NCI-H460 (cell line): ENCODE measurements around the gene HAUS3. TPM values are rescaled to one million over a fixed set of nuclear protein-coding genes. Genes with fewer than 3 reads are reported as not detected.

ENCODE experiments used
- DNase-seq: peaks from one replicate; pipeline ENCODE4 v3.0.0-alpha.2; 2016; ENCODE audit warnings: low read depth; ENCODE audit errors: extremely low read depth
- polyA plus RNA-seq: library from polyadenylated mRNA; depleted of rRNA; stranded (reverse); fragments of >200 nt; gene quantifications from 2 replicates; pipeline ENCODE4 v1.2.3, GENCODE V29; 2014; cell fraction: nucleus; rRNA removed
- total RNA-seq: library from RNA; depleted of rRNA; stranded (reverse); fragments of >200 nt; shearing (Covaris generic); gene quantifications from 2 replicates; pipeline ENCODE4 v1.2.3, GENCODE V29; 2014; rRNA removed

HAUS3 gene
- total RNA-seq, result 11.9 and 12.3 TPM in 2 replicates
- polyA plus RNA-seq, result 17.4 and 43.3 TPM in 2 replicates

- peak; percentile 97 for DNase-seq
Observed at GRCh38 chr4:2241410-2242353, at the start of gene HAUS3, which contains the start of gene POLN. HAUS3 (minus strand) TSS chr4:2242121; CDS start chr4:2240946, 1,175 bp downstream. POLN (minus strand) TSS chr4:2242121; CDS start chr4:2229231, 12,890 bp downstream.

- DNase-seq, result no peak
Observed at GRCh38 chr4:2290974-2291704, 49.2 kb upstream of the HAUS3 start.

DNA sequence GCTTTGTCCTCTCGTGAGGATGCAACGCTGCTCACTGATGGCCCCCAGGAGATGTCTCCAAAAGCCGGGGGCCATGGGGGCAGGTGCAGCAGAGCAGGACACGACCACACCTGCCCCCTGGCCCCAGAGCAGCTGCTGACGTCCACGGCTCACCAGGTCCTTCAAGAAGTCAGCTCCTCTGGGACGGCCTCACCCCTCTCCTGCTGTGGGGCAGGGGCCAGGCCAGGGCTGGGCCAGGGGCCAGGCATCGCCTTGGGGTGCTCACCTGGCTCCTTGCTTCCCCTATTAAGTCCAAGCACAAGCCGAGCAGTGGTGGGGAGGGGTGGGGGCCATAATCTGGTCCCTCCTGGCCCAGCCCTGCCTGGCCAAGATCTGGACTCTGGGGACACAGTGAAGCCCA is 48.6 kb upstream of the HAUS3 start:
- no peak for DNase-seq

- DNase-seq, result no peak
Observed at GRCh38 chr4:2289955-2290333, 48.0 kb upstream of the HAUS3 start.

DNA sequence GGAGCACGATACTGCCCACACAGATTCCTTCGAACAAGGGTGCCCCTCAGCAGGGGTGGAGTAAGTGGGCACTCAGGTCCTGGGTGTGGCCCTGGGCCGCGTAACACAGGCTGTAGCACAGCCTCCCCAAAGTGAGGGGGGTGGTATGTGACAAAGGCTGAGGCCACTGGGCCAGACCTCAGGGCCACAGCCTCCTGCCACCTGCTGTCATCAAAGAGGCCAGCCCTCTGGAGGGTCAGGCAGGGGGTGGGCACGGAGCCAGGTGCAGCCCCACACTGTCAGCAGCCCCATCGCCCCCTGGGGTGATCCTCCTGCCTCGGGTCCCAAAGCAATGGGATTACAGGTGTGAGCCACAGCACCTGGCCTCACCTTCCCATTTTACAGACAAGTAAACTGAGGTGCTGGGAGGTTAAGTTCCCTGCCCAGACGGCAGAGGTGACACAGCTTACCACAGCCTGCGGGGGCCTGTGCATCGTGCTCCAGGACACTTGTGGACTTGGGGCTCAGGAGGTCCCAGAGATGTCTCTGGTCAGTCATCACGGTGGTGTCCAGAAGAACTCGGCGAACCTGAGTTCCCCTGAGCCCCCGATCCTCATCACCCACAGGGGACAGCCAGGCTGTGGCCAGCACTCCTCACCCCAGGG is 47.5 kb upstream of the HAUS3 start:
- no peak for DNase-seq

GRCh38 chr4:2288051-2288541 is 46.2 kb upstream of the HAUS3 start:
- no peak for DNase-seq

DNA sequence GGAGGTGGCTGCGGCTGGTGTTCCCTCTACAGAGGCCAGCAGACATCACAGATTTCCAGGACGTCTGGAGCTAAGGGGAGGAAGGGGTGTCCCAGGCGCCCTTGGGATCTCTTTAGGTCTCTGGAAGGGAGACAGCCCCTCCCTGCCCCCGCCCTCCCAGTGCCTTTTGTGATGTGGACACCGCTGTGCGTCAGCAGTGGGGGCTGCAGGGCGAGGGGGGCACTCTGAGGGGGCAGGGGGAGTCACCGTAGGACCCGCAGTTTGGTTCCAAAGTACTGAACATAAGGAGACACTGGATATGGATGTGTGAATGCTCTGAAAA is 45.6 kb upstream of the HAUS3 start:
- DNase-seq, result no peak

DNA sequence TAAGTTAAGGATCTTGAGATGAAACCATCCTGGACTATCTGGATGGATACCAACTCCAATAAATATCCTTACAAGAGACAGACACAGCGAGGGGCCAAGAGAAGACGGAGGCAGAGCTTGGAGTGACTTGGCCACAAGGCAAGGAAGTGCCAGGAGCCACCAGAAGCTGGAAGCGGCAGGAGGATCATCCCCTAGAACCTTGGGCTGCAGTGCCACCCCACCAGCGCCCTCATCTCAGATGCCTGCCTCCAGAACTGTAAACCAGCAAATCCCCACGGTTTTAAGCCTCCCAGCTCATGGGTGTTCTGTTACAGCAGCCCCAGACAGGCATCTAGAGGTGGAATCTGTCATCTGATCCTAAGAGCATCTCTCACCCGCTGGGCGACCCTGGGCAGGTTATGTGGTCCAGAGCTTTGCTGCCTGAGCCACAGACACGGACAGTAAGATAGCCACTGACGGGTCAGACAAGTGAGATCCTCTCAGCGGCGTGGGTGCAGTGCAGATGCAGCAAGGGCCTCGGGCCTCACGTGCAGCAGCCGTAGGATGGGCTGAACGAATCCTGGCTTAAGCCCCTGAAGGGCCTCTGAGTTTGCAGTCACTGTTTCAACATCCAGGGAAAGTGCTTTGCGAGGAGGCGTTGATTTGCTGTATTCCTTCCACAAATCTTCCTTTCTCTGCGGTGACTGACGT is 45.1 kb upstream of the HAUS3 start:
- no peak for DNase-seq

DNA sequence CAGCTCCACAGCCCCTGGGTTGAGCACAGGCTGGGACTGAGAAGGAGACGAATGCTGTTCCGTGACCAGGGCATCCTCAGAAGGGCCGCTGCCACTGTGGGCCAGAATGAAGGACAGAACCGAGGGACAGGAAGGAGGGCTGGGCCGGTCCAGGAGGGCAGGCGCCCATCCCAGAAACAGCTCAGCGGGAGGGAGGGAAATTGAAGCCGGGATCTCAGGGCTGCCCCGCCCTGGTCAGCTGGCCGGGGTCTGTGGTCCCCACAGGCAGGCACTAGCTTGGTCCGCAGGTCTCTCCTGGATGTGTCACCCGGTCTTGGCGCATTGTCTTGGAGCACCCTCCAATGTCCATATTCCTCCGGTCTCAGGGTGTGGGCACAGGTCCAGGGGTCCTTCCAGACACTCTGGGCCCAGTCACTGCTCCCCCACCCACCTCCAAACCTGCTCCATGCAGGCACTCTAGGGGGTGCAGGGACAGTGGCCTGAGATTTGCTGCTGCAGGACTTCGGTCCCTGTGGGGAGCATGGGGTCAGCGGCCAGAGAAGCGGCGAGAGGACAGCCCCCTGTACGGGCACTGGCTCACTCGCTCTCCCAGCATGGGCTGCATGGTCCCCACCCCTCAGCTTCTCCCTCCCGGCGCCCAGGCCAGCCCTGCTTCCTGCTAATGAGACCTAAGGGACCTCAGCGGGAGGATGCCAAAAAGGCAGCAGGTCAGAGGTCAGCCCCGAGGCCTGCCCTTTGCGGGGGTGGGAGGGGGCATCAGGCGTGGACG is 43.9 kb upstream of the HAUS3 start:
- DNase-seq, result no peak

DNA sequence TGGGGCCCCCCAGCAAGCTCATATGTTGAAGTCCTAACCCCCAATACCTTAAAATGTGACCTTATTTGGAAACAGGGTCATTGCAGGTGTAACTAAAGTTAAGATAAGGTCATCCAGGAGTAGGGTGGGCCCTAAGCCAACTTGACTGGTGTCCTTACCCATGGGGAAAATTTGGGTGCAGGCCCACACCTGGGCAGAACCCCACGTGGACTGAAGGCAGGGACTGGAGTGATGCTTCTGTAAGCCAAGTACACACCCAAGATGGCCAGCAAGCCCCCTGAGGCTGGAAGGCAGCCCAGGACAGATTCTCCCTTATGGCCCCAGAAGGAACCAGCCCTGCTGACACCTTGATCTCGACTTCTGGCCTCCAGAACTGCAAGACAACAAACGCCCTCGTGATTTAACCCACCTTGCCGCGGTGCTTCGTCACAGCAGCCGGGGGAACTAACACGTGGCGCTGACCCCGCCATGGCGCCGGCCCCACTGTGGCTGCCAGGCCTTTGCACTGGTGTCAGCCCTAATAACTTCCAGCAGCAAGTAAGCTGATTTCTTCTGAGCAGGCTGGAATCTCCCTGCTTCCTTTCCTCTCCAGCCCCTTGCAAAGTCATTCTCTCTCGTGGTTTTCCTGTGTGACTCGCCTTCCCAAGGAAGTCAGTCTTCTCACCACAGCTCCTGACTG is 43.2 kb upstream of the HAUS3 start:
- no peak for DNase-seq

- no peak for DNase-seq
Observed at GRCh38 chr4:2284161-2284933, 42.4 kb upstream of the HAUS3 start.

GRCh38 chr4:2283199-2283711 is 41.3 kb upstream of the HAUS3 start:
- no peak for DNase-seq

- DNase-seq, result no peak
Observed at GRCh38 chr4:2281575-2282343, 39.8 kb upstream of the HAUS3 start.

DNA sequence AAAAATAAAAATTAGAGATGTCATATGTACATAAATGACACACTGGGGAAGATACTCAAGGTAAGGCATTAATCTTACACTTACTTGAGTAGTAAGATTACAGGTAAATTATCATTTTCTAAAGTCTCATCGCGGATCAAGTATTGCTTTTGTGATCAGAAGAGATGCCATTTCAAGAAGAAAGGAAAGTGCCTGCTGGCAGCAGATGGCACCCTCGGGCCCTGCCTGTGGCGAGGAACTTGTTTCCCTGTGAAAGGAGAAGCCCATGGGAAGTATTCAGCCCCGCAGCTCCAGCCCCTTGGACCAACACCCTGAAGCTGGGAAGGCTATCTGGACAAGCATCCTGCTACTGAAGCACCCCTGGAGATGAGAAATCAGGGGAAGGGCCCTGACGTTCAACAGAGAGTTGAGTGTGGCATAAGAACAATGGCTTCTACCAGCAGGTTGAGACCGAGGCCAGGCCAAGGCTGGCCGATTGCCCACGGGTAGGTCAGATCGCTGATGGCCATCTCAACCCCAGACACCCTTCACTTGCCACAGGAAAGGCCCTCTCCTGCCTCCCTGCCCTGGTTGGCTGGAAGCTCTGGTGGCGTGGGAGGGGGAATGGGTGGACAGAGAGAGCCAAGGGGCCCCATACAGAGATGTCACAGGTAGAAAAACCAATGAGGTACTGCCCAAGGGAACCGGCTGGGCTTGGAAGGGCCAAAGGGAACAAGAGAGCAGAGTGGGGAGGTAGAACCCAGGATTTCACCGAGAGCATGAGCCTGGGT is 38.8 kb upstream of the HAUS3 start:
- DNase-seq, result no peak

DNA sequence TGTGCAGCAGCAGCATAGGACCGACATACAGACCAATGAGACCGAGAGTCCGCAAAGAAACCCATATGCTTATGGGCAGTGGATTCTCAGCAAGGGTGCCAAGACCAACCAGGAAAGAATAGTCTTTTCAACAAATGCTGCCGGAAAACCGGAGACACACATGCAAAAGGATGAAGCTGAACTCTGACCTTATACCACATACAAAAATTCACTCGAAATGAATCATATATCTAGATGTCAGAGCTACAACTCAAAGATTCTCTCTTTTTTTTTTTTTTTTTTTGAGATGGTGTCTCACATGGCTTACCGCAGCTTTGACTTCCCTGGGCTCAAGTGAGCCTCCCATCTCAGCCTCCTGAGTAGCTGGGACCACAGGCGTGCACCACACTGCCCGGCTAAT is 36.0 kb upstream of the HAUS3 start:
- no peak for DNase-seq

DNA sequence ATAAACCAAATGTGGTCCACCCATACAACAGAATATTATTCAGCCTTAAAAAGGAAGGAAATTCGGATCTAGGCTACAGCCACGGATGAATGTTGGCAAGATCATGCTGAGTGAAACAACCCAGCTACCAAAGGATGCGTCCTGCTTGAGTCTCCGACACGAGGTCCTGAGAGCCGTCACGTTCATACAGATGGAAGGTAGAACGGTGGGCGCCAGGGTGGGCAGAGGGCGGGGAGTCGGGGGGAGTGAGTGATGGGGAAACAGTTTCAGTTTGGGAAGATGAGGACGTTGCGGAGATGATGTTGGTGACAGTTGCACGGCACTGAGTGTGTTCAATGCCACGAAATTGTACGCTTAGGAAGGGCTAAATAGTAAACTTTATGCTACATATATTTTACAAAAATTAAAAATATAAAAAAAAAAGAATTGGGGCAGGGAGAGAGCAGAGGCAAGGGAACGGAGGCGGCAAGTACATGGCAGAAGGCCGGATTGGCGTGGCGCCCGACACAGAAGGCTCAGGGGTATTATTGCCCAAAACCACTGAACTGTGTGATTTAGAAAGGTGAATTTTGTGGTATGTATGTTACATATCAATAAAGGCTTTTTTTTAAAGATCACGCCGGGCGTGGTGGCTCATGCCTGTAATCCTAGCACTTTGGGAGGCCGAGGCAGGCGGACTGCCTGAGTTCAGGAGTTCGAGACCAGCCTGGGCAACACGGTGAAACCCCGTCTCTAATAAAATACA is 34.8 kb upstream of the HAUS3 start:
- DNase-seq, result no peak
